Measurements from ENCODE around the gene H1-8.
"Not testable (repeated sequence)": the region's sequence is repeated elsewhere in the genome, so short reads cannot be mapped to it uniquely, and the experiment has no call there.

Gene H1-8, protein sequence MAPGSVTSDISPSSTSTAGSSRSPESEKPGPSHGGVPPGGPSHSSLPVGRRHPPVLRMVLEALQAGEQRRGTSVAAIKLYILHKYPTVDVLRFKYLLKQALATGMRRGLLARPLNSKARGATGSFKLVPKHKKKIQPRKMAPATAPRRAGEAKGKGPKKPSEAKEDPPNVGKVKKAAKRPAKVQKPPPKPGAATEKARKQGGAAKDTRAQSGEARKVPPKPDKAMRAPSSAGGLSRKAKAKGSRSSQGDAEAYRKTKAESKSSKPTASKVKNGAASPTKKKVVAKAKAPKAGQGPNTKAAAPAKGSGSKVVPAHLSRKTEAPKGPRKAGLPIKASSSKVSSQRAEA

GRCh38 chr3:129543156-129543790 lies at the start of gene H1-8:
Gene H1-8, plus strand, starts transcription at chr3:129543175. Its CDS starts 44 bp downstream, at chr3:129543219.
- DNase-seq (ENCODE audit: low read depth): no peak

DNA sequence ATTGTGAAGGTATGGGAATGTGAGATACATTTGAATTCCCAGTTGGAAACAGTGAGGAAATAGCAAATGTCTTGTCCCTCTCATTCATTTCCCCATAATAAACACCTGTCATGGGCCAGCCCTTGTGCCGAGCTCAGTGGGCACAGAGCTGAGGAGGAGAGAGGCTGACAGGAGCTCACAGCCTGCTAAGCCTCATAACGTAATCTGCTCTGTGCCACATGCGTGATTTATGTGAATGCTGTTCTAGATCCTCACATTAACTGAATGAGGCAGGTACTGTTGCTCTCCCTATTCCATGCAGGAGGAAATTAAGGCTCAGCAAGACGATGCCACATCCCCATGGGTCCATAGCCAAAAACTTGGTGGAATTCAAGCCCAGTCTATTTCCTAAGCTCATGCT lies 49.8 kb upstream of the H1-8 start:
- no peak for DNase-seq (ENCODE audit: low read depth)

DNA sequence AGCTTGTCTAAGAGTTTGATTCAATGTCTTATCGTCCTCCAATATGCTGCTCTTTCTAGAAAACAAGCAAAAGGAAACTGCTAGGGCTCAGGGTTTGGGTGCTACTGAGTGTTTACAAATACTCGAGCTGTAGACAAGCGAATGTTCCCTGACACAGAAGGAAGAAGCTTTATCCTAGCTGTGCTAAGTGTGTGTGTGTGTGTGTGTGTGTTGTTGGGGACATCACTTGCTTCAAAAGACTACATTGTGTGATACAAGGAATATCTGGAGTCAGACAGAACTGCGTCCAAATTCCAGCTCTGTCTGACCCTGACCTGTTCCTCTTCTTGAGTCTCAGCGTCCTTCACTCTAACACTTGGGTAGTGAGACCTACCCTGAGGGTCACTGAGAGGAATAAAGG lies 48.5 kb upstream of the H1-8 start:
- not testable (repeated sequence) for DNase-seq (ENCODE audit: low read depth)

GRCh38 chr3:129495006-129495639 lies 47.9 kb upstream of the H1-8 start:
- not testable (repeated sequence) for DNase-seq (ENCODE audit: low read depth)

DNA sequence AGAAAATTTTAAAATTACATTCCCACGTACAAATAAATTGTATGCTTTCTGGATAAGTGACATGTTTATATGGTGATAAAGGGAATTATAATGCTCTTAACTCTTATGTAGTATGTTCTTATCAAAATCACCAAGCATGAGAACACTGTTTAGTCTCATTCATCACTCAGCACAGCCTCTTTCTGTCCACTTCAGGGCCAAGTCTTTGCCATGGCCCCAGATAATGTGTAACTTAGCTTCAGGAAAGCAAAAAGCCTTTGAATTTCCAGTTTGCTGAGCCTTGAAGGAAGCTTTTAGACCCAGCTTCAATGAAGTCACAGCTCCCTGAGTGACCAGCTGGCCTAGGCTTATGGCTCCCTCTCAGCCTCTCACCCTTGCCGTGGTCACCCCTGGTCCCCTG lies 45.1 kb upstream of the H1-8 start:
- not testable (repeated sequence) for DNase-seq (ENCODE audit: low read depth)

DNA sequence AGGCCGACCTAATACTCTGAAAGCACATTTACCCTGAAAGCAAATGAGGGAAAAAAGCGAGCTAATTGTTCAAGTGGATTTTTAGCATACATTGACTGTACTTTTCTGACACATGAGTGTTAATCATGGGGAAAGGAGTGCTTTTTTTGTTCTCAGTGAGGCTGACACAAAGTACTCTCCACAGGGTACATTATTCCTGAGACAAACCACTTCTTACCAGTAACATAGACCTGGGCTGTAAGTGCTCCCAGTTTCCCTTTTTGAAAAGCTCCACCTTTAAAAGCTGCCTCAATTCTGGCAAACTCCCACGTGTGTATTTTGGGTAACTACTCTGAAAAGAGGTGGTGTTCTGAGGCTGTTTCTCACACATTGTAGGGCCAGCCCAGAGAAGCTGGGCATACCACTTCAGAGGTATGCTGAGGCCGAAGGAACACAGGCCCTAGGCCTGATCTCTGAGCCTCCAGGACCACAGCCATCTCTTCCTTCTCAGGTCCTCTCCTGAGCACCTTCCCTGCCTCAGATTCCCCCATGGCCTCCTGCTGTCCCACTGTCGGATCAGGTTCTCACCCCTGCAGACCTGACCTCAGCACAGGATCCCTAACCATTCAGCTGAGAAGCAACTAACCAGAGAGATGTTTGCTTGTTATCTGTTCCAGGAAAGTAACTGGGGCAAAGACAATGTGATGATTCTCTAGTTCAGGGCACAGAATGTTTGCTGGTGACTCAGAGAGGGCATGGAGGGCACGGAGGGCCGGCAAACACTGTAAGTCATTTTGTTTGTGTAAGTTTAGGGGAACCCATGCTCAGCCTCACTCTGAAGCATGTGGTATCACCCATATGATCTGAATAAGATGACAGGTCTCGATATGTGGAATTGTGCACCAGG lies 44.1 kb upstream of the H1-8 start:
- not testable (repeated sequence) for DNase-seq (ENCODE audit: low read depth)

GRCh38 chr3:129499604-129500333 lies 43.2 kb upstream of the H1-8 start:
- DNase-seq (ENCODE audit: low read depth): not testable (repeated sequence)

DNA sequence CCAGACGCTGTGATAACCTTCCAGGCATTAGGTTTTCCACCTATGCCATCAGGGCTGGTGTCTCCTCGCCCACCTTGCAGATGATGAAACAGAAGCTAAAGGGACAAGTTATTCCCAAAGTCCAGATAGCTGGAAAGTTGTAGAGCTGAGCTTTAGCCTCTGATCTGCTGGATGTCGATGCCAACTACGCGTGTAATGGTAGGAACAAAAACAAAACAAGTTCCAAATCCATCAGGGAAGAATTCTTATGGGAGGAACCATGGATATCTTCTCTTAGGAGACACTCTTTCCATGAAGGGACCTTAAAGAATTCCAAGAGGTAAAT lies 42.7 kb upstream of the H1-8 start:
- no peak for DNase-seq (ENCODE audit: low read depth)

DNA sequence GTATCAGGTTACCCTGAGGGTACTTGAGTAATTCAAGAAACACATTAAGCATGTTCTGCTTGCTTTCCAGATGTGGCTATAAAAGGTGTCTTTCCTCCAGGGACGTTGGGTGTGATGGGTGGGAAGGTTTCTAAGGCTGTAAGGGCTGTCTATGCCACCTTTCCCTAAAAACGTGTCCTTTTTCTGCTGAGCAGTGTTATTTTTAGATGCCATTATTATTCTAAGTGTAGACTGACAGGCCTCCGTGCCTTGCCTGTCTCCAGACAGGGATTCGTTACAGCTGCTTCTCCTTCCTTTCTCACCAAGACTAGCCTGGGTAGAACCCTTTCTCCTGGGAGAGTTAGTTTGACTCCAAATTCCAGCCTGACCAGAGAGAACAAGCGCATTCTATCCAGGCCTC lies 41.3 kb upstream of the H1-8 start:
- no peak for DNase-seq (ENCODE audit: low read depth)

DNA sequence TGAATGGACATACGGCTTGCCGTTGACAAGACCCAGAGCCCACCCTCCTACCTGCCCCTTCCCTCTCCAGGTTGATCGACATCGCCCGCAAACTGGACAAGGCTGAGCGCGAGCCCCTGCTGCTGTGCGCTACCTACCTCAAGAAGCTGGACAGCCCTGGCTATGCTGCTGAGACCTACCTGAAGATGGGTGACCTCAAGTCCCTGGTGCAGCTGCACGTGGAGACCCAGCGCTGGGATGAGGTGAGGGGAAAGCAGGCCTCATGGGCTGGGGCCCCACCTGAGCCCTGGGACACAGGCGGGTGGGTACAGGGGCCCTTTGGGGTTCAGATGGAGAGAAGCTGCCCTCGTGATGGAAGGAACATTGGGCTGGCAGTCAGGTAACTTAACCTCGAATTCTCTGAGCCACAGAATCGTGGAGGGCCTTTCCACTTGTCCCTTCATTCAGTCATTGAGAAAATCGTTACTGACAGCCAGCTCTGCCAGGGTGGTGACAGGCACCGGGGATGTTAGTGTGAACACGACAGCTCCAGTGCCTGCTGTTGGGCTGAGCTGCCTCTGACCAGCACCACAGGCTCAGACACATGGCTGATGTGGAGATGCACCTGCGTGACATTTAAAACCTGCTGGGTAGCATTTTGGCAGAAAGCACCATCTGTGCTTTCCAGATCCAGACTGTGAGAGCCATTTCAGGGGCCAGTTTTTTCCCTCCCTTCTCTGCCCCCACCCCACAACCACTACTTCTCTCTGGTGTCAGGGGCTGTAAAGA lies 40.1 kb upstream of the H1-8 start:
- DNase-seq (ENCODE audit: low read depth): no peak

- no peak for DNase-seq (ENCODE audit: low read depth)
Observed at GRCh38 chr3:129503471-129504291, 39.3 kb upstream of the H1-8 start.

DNA sequence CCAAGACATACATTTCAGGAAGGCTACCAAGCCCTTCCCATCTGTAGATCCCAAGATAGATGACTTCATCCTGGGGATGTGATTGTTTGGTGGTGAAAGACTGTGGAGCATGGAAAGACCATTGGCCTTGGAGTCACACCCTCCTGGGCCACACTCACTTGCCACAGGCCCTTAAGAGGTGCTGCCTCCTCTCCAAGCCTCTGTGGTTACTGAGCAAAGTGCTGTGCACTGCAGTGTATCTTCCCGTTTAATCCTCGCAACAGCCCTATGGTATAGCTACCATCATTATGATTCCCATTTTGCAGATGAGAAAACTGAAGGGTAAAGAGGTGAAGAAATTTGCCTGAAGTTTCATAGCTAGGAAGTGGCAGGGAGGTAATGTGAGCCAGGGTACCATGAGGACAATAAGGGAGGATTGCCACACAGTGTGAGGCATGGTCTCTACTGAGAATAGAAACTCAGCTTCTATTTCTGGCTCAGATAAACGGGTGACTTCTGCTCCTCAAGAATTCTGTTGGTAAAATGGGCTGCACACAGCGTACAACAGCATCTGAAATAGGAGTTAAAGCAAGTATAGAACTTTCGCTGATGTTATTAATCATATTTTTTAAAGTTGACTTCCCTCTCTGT lies 38.4 kb upstream of the H1-8 start:
- DNase-seq (ENCODE audit: low read depth): no peak

DNA sequence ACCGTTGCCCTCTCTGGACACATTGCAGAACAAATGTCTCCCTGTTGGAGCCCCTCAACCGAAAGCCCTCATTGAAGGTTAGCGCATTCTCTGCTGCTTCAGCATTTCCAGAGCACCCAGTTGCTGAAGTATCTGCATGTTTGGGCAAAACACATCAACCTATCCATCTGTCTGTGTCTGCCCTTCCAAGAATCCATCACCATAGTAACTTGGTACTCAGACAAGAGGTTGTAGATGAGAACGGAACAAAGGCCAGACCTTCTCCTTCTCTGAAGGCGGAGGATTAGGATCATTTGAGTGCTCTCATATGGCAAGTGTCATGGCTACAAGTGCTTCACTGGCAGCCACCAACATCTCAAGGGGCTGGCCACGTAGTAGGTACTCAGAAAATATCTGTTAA lies 37.6 kb upstream of the H1-8 start:
- DNase-seq (ENCODE audit: low read depth): no peak

- DNase-seq (ENCODE audit: low read depth): no peak
Observed at GRCh38 chr3:129506231-129506742, 36.7 kb upstream of the H1-8 start.

DNA sequence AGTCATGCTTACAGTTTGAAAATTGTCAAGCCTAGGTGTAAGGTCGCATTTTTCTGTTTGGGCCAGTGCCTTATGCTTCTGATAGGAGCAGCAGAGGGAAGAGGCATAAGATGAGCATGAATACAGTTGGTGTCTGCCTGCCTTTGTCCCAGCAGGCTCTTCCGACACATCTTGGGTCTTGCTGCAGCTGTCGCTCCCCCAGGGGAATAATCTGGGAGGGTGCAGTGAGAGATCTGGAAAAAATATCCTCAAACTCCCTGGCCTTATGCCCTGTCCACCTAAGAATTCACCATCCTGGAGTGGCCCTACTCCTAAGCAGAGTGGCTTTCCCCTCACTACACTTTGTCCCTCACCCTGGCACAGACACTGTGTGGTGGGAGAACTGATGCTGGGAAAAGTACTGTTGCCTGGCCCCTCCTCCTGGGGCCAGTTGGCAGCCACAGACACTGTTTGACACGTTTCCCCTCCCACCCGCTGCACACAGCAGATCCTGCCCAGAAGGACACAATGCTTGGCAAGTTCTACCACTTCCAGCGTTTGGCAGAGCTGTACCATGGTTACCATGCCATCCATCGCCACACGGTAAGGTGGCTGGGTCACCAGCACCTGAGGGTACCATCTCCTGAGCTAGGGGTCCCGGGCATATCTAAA lies 35.7 kb upstream of the H1-8 start:
- DNase-seq (ENCODE audit: low read depth): no peak

- DNase-seq (ENCODE audit: low read depth): no peak
Observed at GRCh38 chr3:129512595-129512994, 30.4 kb upstream of the H1-8 start.

GRCh38 chr3:129513705-129514104 lies 29.3 kb upstream of the H1-8 start:
- DNase-seq (ENCODE audit: low read depth): no peak

- no peak for DNase-seq (ENCODE audit: low read depth)
Observed at GRCh38 chr3:129514110-129514509, 28.9 kb upstream of the H1-8 start.

DNA sequence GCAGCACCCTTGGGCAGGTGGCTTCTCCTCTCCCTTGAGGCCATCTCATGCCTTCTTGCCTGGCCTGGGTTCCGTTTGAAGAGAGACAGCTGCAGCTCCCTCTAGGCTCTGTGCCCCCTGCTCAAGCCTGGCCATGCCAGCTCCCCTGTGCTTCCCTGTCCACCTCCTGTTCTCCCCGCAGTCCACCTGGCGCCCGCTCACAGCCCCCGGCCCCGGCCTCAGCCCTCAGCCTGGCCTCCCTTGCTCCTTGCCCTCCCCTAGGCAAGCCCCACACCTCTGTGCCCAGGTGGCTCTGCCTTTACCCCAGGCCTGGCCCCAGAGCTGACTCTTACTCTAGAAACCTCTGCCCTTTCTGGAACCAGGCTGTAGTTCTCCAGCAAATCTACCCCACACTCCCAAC lies 28.4 kb upstream of the H1-8 start:
- DNase-seq (ENCODE audit: low read depth): no peak

All from activated gamma-delta T cell treated with anti-CD3 and anti-CD28 coated beads, Interleukin-2, amount 50 U/mL, for 16 hours (primary cell).